Peyer's patch (tissue), 4 donors: ENCODE data around the gene GSTT2B. TPM values are rescaled to one million over a fixed set of nuclear protein-coding genes. Genes with fewer than 3 reads are reported as not detected.
"Not testable (repeated sequence)": the region's sequence is repeated elsewhere in the genome, so short reads cannot be mapped to it uniquely, and the experiment has no call there.

Source experiments
- DNase-seq, 3 donors: peaks; one replicate each; pipeline ENCODE4 v3.0.0-alpha.2; 2017 to 2019
- H3K27ac ChIP-seq, 4 donors: fragments of 200-600 bp; sonication (generic); one replicate each; pipeline ENCODE4 v1.5.1; 2016 to 2019
- H3K27me3 ChIP-seq, 2 donors: fragments of 200-600 bp; sonication (generic); one replicate each; pipeline ENCODE4 v1.5.1; 2019
- H3K36me3 ChIP-seq, 3 donors: fragments of 200-600 bp; sonication (generic); one replicate each; pipeline ENCODE4 v1.5.1; 2016 to 2019
- H3K4me1 ChIP-seq, 4 donors: fragments of 200-600 bp; sonication (generic); one replicate each; pipeline ENCODE4 v1.5.1; 2016 to 2019
- H3K4me3 ChIP-seq, 4 donors: fragments of 200-600 bp; sonication (generic); 1 replicate in 3 of 4; 2 replicates in 1 of 4; pipeline ENCODE4 v1.5.1; 2016 to 2019; ENCODE audit warnings: mild to moderate bottlenecking in 1 of 4
- H3K9me3 ChIP-seq, 4 donors: fragments of 200-600 bp; sonication (generic); one replicate each; pipeline ENCODE4 v1.5.1; 2016 to 2019; ENCODE audit warnings: mild to moderate bottlenecking in 1 of 4
- POLR2A ChIP-seq, 2 donors: fragments of 450-650 bp; IDR thresholded peaks; one replicate each; pipeline ENCODE4 v1.5.1; 2017; ENCODE audit warnings: antibody characterized with exemption in 2 of 2, mild to moderate bottlenecking in 2 of 2, moderate library complexity in 2 of 2
- total RNA-seq, 4 donors: library from RNA; depleted of rRNA; stranded (reverse); fragments of >200 nt; gene quantifications; one replicate each; pipeline ENCODE4 v1.1.0, GENCODE V29; 2016
- TF ChIP-seq, protein P1 (sequence below), 6 experiments: fragments of 450-650 bp in 4 of 6; fragments of 200-600 bp in 2 of 6; sonication (generic) in 1 of 6; IDR thresholded peaks; one replicate each; pipeline ENCODE4 v1.5.1; 2017 to 2019; ENCODE audit warnings: antibody characterized with exemption in 6 of 6, mild to moderate bottlenecking in 3 of 6, moderate library complexity in 1 of 6

Gene GSTT2B
- total RNA-seq, 4 donors from 2014 or later, result 1.2 to 3.3 TPM; not detected in 2

DNA sequence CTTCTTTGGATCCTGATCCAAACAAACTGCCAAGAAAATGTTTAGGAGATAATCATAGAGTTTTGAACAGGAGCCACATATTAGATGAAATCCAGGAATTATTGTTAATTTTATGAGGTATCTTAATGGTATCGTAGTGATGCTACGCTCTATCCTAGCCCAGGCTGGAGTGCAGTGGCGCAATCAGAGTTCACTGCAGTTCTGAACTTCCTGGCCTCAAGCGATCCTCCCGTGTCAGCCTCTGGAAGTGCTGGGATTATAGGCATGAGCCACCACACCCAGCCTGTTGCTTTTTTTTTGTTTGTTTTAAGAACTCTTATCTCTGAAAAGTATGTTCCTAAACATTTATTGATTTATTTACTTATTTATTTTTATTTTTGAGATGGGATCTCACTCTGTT, 41.9 kb upstream of the GSTT2B start:
- Histone ChIP-seq H3K9me3 (no peaks in the 10 kb centered on the region), H3K27me3 (no peaks in the 10 kb centered on the region), H3K4me1 (no peaks in the 10 kb centered on the region), H3K27ac (no peak overlapping the region), H3K36me3 (no peaks in the 10 kb centered on the region), H3K4me3 (no peak overlapping the region)
- DNase-seq, result no peak
- TF ChIP-seq, protein P1, sequence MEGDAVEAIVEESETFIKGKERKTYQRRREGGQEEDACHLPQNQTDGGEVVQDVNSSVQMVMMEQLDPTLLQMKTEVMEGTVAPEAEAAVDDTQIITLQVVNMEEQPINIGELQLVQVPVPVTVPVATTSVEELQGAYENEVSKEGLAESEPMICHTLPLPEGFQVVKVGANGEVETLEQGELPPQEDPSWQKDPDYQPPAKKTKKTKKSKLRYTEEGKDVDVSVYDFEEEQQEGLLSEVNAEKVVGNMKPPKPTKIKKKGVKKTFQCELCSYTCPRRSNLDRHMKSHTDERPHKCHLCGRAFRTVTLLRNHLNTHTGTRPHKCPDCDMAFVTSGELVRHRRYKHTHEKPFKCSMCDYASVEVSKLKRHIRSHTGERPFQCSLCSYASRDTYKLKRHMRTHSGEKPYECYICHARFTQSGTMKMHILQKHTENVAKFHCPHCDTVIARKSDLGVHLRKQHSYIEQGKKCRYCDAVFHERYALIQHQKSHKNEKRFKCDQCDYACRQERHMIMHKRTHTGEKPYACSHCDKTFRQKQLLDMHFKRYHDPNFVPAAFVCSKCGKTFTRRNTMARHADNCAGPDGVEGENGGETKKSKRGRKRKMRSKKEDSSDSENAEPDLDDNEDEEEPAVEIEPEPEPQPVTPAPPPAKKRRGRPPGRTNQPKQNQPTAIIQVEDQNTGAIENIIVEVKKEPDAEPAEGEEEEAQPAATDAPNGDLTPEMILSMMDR (IDR thresholded peaks at IDR 0.05), result no peak
- no peak for TF ChIP-seq POLR2A (IDR thresholded peaks at IDR 0.05)

DNA sequence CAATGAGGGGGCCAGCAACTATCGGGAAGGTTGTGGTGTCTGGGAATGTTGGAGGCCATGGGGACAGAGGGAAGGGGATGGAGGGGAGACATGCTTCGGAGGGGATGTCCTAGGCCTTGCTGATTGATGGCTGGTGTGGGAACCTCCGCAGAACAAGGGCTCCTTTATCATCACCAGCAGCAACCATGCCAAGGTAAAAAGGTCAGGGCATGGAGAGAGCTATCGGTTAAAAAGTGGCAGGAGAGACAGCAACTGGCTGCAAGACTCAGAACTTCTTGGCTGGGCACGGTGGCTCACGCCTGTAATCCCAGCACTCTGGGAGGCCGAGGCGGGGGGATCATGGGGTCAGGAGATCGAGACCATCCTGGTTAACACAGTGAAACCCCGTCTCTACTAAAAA, 41.3 kb upstream of the GSTT2B start:
- Histone ChIP-seq H3K4me1 (no peaks in the 10 kb centered on the region), H3K36me3 (no peaks in the 10 kb centered on the region), H3K27me3 (no peaks in the 10 kb centered on the region), H3K4me3 (no peak overlapping the region), H3K9me3 (no peaks in the 10 kb centered on the region), H3K27ac (no peak overlapping the region)
- no peak for DNase-seq
- TF ChIP-seq POLR2A (IDR thresholded peaks at IDR 0.05), result no peak
- TF ChIP-seq, protein P1 (IDR thresholded peaks at IDR 0.05), result no peak

DNA sequence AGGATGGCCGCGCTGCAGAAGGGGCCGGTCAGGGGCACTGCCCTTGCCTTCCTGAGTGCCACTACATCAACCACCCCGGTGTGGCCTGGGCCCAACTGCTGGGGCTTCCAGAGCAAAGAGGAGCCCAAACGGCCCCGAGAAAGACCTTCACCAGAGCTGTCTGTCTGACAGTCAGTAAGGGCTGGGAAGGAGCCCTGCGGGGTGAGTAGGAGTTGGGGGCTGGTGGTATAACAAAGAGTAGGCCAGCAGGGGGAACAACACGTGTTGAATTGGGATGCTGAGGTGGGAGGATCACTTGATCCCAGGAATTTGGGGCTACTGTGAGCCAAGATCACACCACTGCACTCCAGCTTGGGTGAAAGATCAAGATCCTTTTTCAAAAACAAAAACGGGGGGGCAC, 40.3 kb upstream of the GSTT2B start:
- no peaks in the 10 kb centered on the region for H3K4me1 ChIP-seq
- no peaks in the 10 kb centered on the region for H3K9me3 ChIP-seq
- DNase-seq, result no peak
- no peaks in the 10 kb centered on the region for H3K27me3 ChIP-seq
- H3K27ac ChIP-seq, result no peak overlapping the region
- TF ChIP-seq, protein P1 (IDR thresholded peaks at IDR 0.05), result no peak
- no peak for TF ChIP-seq POLR2A (IDR thresholded peaks at IDR 0.05)
- H3K4me3 ChIP-seq, result no peak overlapping the region
- H3K36me3 ChIP-seq, result no peaks in the 10 kb centered on the region

DNA sequence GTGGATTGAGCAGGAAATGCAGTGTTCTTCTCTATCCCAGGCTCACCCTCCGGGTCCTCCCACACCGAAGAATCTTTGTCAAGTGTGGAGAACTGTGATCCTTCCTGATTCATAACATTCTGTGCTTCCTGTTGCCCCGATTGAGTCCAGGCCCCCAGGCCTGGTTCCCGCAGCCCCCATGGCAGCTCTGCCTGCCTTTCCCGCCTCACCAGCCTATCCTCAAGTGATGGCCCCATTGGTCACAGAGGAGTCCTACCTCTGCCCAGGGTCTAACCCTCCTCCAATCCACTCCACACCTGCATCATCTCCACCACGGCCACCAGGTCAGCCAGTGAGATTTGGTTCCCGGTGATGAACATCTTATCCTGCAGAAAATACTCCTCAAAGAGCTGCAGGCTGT, 38.8 kb upstream of the GSTT2B start:
- not testable (repeated sequence) for H3K4me3 ChIP-seq, DNase-seq, H3K36me3 ChIP-seq

DNA sequence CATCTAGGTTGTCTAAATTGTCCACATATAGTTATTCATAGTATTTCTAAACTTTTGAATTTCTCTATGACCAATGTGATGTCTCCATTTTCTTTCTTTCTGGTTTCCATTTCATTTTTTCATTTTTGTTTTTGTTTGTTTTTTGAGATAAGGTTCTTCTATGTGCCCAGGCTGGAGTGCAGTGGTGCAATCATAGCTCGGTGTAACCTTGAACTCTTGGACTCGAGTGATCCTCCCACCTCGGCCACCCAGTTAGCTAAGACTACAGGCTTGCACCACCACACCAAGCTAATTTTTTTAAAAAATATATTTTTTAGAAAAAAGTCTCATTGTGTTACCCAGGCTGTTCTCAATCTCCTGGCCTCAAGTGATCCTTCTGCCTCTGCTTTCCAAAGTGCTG, 36.1 kb upstream of the GSTT2B start:
- H3K27ac ChIP-seq, result no peak overlapping the region
- no peaks in the 10 kb centered on the region for H3K36me3 ChIP-seq
- no peak for DNase-seq
- no peaks in the 10 kb centered on the region for H3K27me3 ChIP-seq
- TF ChIP-seq, protein P1 (IDR thresholded peaks at IDR 0.05), result no peak
- TF ChIP-seq POLR2A (IDR thresholded peaks at IDR 0.05), result no peak
- no peak overlapping the region for H3K4me3 ChIP-seq
- H3K4me1 ChIP-seq, result no peaks in the 10 kb centered on the region
- H3K9me3 ChIP-seq, result no peaks in the 10 kb centered on the region

More for the DNA sequence above, 38.8 kb upstream of the GSTT2B start:
- H3K4me1 ChIP-seq, H3K27me3 ChIP-seq, H3K9me3 ChIP-seq, H3K27ac ChIP-seq: not testable (repeated sequence)

DNA sequence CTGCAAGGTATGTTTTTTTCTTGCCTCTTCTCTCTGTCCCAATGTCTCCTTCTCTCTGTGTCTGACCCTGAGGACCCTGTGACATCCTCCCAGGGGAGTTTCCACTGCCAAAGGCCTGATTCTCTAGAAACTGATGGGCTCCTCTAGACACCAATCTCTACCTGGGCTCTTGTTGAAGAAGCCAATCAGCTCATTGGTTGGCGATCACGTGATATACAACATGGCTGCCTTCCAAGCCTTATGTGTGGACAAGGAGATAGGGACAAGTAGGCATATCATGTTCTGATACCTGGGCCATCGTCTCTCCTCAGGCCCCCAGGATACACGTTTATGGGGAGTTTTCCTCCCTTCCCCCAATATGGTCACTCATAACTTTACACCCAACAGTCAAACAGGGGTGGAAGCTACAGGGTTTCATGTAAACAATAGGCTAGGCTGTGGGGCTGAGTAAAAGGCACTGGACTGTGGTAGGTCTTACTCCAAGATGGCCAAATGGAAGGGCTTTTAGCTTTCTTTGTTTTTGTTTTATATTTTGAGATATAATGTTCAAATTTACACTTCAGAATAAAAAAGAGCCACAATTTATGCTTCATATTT, 32.7 kb upstream of the GSTT2B start:
- H3K27me3 ChIP-seq, H3K4me3 ChIP-seq, H3K27ac ChIP-seq, DNase-seq, H3K36me3 ChIP-seq, H3K4me1 ChIP-seq, H3K9me3 ChIP-seq: not testable (repeated sequence)

DNA sequence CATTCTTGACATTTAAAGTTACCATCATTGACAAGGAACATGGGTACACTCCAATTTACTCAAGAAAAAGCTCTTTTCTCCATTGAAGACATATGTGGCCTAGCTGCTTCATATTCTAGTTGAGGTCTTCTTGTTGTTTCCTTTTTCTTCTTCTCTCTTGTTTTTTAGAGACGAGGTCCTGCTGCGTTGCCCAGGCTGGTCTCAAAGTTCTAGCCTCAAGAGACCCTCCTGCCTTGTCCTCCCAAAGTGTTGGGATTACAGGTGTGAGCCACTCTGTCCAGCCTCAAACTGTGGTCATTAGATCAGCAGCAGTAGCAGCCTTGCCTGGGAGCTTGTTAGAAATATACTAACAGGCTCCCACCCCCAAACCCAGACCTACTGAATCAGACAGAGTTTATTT, 32.1 kb upstream of the GSTT2B start:
- H3K4me3 ChIP-seq, H3K27me3 ChIP-seq, H3K36me3 ChIP-seq, H3K27ac ChIP-seq, H3K4me1 ChIP-seq, H3K9me3 ChIP-seq, DNase-seq: not testable (repeated sequence)

DNA sequence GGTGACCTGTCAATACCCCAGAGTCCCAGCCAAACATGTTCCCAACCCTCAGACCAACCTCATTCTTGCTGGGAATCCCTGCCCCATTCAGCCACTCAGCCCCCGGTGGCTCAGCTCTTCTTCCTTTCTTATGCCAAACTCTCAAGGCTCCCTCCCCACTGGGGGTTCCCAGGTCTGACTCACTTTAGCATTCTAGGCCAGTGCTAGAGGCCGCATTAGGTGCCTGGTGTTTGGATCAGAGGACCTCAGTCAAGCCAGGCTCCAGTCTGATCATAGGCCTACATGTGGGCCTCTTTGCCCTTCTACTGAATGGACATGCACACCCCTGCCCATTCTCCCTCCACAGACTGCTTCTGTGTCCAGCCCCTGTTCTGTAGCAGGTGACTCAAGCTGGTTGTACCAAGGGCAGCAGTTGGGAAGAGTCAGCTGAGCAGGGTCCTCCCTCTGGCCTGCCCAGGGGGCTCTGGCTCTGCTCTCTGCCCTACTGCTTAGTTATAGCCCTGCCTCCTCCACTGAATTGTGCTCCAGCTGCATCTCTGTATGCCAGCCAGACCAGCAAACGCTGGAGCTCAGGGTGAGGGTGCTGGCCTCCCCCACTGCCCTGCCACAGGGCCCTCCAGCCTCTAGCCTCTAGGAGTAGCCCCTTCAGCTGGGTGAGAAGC, 28.7 kb upstream of the GSTT2B start:
- not testable (repeated sequence) for H3K4me3 ChIP-seq, H3K36me3 ChIP-seq, H3K27me3 ChIP-seq, H3K4me1 ChIP-seq, H3K27ac ChIP-seq, DNase-seq, H3K9me3 ChIP-seq

DNA sequence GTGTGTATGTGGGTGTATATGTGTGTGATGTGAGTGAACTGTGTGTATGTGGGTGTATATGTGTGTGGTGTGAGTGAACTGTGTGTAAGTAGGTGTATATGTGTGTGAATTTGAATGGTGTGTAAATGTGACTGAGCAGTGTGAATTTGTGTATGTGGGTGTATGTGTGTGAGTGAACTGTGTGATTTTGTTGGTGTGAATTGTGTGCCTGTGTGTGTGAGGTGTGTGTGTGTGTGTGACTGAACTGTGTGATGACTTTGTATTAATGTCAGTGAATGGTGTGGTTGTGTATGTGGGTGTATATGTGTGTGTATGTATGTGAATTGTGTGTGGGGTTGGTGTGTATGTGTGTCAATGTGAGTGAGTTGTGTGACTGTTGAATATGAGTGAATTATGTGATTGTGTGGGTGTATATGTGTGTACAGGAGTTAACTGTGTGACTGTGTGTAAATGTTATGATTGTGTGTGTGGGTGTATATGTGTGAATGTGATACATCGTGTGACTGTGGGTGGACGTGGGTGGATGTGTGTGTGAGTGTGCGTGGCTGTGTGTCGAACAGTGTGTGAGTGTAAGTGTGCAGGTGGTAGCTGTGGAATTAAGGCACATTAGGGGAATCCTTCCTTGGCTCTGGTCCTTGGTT, 25.7 kb upstream of the GSTT2B start:
- H3K4me1 ChIP-seq, H3K27ac ChIP-seq, H3K36me3 ChIP-seq, H3K27me3 ChIP-seq, DNase-seq, H3K9me3 ChIP-seq, H3K4me3 ChIP-seq: not testable (repeated sequence)

DNA sequence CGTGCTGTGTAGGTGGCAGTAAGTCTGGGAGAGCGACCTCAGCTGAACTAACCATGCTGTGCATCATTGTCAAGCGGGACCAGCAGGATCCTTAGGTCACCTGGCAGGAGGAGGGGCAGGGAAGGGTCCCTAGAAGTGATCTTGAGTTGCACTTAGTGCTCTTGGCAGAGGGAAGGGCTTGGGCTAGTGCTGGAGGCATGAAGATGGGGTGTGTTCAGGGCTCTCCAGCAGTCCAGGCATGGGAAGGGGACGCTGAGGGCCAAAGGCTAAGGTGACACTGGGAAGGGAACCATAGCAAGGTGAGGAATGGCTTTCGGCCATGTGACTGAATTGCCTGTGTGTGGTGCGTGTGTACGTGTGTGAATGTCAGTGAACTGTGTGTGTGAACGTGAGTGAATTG, 25.1 kb upstream of the GSTT2B start:
- not testable (repeated sequence) for H3K27me3 ChIP-seq

More for the DNA sequence above, 25.1 kb upstream of the GSTT2B start:
- H3K27ac ChIP-seq, DNase-seq, H3K4me1 ChIP-seq, H3K36me3 ChIP-seq, H3K9me3 ChIP-seq, H3K4me3 ChIP-seq: not testable (repeated sequence)
